Spleen (tissue), 7 donors: ENCODE measurements around the gene XPNPEP1.

ENCODE experiments used
- POLR2A ChIP-seq, 3 donors: fragments of 450-650 bp; IDR thresholded peaks; one replicate each; pipeline ENCODE4 v1.5.1; 2017; ENCODE audit warnings: antibody characterized with exemption in 3 of 3, mild to moderate bottlenecking in 1 of 3
- POLR2AphosphoS5 ChIP-seq, 3 donors: sonication (generic); formaldehyde crosslinking; IDR thresholded peaks; one replicate each; pipeline ENCODE4 v1.5.1; 2017; ENCODE audit warnings: antibody characterized with exemption in 3 of 3
- TF ChIP-seq, protein P1 (sequence below), 11 experiments: fragments of 200-600 bp in 7 of 11; fragments of 450-650 bp in 4 of 11; sonication (generic) in 4 of 11; IDR thresholded peaks in 8 of 11; conservative IDR thresholded peaks in 3 of 11; 1 replicate in 7 of 11; 2 replicates in 4 of 11; pipeline versions ENCODE4 v1.4.0 to v1.8.0; 2016 to 2021; ENCODE audit warnings: antibody characterized with exemption in 11 of 11, inconsistent platforms in 4 of 11, mild to moderate bottlenecking in 1 of 11
- donor health status: DM: no; HTN: no; CAD: no; lungs with moderate emphysema.
- donor health status: DM: no; HTN: no; CAD: no.
- donor health status: DM: no; HTN: no; CAD: no.

DNA sequence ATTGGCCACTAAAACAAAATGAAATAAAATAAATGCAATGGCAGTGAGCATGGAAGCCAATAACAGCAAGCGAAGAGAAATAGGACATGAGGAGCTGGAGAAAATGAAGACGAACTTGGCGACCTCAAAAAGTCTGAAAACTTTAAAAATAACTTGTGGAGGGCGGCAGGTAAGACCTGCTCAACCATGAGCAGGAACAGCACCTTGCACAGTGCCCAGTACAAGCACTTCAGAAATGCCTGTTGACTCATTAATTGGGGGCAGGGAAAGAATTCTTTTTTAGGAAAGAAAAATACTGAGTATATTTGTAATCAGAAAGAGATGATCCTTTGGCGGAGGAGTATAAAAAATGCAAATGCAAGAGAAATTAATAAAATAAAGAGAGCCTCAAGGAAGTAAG lies 78.0 kb downstream of the XPNPEP1 start:
- no peak for TF ChIP-seq POLR2AphosphoS5 (IDR thresholded peaks at IDR 0.05)
- TF ChIP-seq, protein P1, sequence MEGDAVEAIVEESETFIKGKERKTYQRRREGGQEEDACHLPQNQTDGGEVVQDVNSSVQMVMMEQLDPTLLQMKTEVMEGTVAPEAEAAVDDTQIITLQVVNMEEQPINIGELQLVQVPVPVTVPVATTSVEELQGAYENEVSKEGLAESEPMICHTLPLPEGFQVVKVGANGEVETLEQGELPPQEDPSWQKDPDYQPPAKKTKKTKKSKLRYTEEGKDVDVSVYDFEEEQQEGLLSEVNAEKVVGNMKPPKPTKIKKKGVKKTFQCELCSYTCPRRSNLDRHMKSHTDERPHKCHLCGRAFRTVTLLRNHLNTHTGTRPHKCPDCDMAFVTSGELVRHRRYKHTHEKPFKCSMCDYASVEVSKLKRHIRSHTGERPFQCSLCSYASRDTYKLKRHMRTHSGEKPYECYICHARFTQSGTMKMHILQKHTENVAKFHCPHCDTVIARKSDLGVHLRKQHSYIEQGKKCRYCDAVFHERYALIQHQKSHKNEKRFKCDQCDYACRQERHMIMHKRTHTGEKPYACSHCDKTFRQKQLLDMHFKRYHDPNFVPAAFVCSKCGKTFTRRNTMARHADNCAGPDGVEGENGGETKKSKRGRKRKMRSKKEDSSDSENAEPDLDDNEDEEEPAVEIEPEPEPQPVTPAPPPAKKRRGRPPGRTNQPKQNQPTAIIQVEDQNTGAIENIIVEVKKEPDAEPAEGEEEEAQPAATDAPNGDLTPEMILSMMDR (IDR thresholded peaks at IDR 0.05 in 8 of 11, conservative IDR thresholded peaks at IDR 0.05 in 3 of 11): no peak
- no peak for TF ChIP-seq POLR2A (IDR thresholded peaks at IDR 0.05)
